Stimulated activated CD8-positive, alpha-beta memory T cell treated with anti-CD3 and anti-CD28 coated beads, Interleukin-7, amount 100 ng/mL, for 1 hour (primary cell): ENCODE measurements around the gene NUDT22.

Experiments used
- DNase-seq, 2 donors: peaks; one replicate each; pipeline ENCODE4 v3.0.0-alpha.2; 2020; ENCODE audit warnings: low read depth in 2 of 2

Gene NUDT22

GRCh38 chr11:64227405-64227956, 1.4 kb downstream of the NUDT22 start:
- DNase-seq = no peak

- no peak for DNase-seq
Observed at GRCh38 chr11:64229090-64229743, 3.1 kb downstream of the NUDT22 start.

GRCh38 chr11:64229744-64230170, 3.7 kb downstream of the NUDT22 start:
- no peak for DNase-seq

- peak in 1 of 2 donors; percentile 71 for DNase-seq
Observed at GRCh38 chr11:64230171-64230984, 4.3 kb downstream of the NUDT22 start, which contains the start of gene DNAJC4. Gene DNAJC4 (plus strand): TSS chr11:64230548. CDS start chr11:64230855, 307 bp downstream.

GRCh38 chr11:64230985-64231365, 4.9 kb downstream of the NUDT22 start:
- no peak for DNase-seq

- DNase-seq = no peak
Observed at GRCh38 chr11:64231546-64231945, 5.5 kb downstream of the NUDT22 start.

GRCh38 chr11:64232182-64232966, 6.3 kb downstream of the NUDT22 start:
- DNase-seq = no peak

GRCh38 chr11:64232967-64233315, 6.9 kb downstream of the NUDT22 start:
- no peak for DNase-seq

GRCh38 chr11:64233913-64234586, 8.0 kb downstream of the NUDT22 start, which contains the start of gene VEGFB:
Gene VEGFB (plus strand): TSS chr11:64234584. CDS start chr11:64234834, 250 bp downstream.
- no peak for DNase-seq

GRCh38 chr11:64234647-64235379, 8.7 kb downstream of the NUDT22 start:
- DNase-seq = no peak

- DNase-seq = no peak
Observed at GRCh38 chr11:64235437-64236161, 9.5 kb downstream of the NUDT22 start.

GRCh38 chr11:64237484-64237951, 11.4 kb downstream of the NUDT22 start:
- DNase-seq = no peak

- DNase-seq = no peak
Observed at GRCh38 chr11:64238076-64238475, 12.0 kb downstream of the NUDT22 start.

- no peak for DNase-seq
Observed at GRCh38 chr11:64238999-64239398, 12.9 kb downstream of the NUDT22 start.

- DNase-seq = no peak
Observed at GRCh38 chr11:64239662-64240434, 13.8 kb downstream of the NUDT22 start.

- DNase-seq = peak; percentile 92 to 94
Observed at GRCh38 chr11:64240435-64241240, 14.6 kb downstream of the NUDT22 start, which contains the start of gene FKBP2. Gene FKBP2 (plus strand): TSS chr11:64241095. CDS start chr11:64242388, 1,293 bp downstream.

- DNase-seq = peak; percentile 99
Observed at GRCh38 chr11:64241241-64241490, 15.1 kb downstream of the NUDT22 start.
